ENCODE results near the gene YARS1.

The YARS1 gene

GRCh38 chr1:32782086-32782485 is 35.1 kb downstream of the YARS1 start:
- DNase-seq = no peak

GRCh38 chr1:32780628-32781234 is 36.4 kb downstream of the YARS1 start:
- DNase-seq = no peak

GRCh38 chr1:32780005-32780404 is 37.2 kb downstream of the YARS1 start:
- no peak for DNase-seq

- no peak for DNase-seq
Observed at GRCh38 chr1:32779242-32779641, 37.9 kb downstream of the YARS1 start.

GRCh38 chr1:32775640-32776337 is 41.4 kb downstream of the YARS1 start:
- no peak for DNase-seq

- no peak for DNase-seq
Observed at GRCh38 chr1:32774950-32775634, 42.1 kb downstream of the YARS1 start.

GRCh38 chr1:32774464-32774808 is 42.7 kb downstream of the YARS1 start:
- DNase-seq = no peak

- no peak for DNase-seq
Observed at GRCh38 chr1:32773764-32774463, 43.2 kb downstream of the YARS1 start.

GRCh38 chr1:32773018-32773763 is 44.0 kb downstream of the YARS1 start:
- DNase-seq = peak; percentile 66

- no peak for DNase-seq
Observed at GRCh38 chr1:32772281-32773017, 44.7 kb downstream of the YARS1 start.

- no peak for DNase-seq
Observed at GRCh38 chr1:32771561-32772280, 45.4 kb downstream of the YARS1 start.

- DNase-seq = no peak
Observed at GRCh38 chr1:32770741-32771548, 46.2 kb downstream of the YARS1 start.

- DNase-seq = no peak
Observed at GRCh38 chr1:32770221-32770731, 46.9 kb downstream of the YARS1 start.

- no peak for DNase-seq
Observed at GRCh38 chr1:32769524-32770220, 47.5 kb downstream of the YARS1 start.

GRCh38 chr1:32768110-32768850 is 48.9 kb downstream of the YARS1 start:
- no peak for DNase-seq

GRCh38 chr1:32767641-32768040 is 49.5 kb downstream of the YARS1 start:
- DNase-seq = no peak

- DNase-seq = no peak
Observed at GRCh38 chr1:32767156-32767555, 50.0 kb downstream of the YARS1 start.

GRCh38 chr1:32766328-32766972 is 50.7 kb downstream of the YARS1 start:
- DNase-seq = no peak

All from right kidney (tissue), 1 donor.